Measurements from ENCODE around the gene RABGGTB. TPM values are rescaled to one million over a fixed set of nuclear protein-coding genes. Genes with fewer than 3 reads are reported as not detected.
"Not testable (repeated sequence)": the region's sequence is repeated elsewhere in the genome, so short reads cannot be mapped to it uniquely, and the experiment has no call there.

Gene RABGGTB
- polyA plus RNA-seq, 1 experiment, result 122 TPM

DNA sequence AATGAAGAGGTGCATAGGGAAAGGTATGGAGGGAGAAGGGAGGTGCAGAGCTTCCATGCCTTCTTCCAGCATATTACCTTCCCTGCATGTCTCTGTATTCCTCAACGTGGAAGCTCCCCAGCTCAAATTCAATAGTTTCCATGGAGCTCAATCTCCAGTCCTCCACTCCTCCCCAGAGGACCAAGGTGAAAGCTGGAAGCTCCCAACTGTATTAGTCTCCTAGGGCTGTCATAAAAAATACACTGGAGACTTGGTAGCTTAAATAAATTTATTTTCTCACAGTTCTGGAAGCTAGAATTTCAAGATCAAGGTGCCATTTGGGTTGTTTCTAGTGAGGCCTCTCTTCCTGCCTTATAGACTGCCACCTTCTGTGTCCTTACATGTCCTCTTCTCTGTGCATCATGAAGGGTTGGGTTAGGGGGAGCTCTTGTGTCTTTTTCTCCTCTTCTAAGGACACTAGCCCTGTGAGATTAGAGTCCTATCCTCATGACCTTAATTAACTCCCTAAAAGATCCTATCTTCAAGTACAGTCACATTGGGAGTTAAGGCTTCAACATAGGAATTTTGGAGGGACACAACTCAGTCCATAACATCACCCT lies 21.9 kb upstream of the RABGGTB start:
- DNase-seq (ENCODE audit: low read depth, low spot score), result no peak
- TF ChIP-seq, protein P1, sequence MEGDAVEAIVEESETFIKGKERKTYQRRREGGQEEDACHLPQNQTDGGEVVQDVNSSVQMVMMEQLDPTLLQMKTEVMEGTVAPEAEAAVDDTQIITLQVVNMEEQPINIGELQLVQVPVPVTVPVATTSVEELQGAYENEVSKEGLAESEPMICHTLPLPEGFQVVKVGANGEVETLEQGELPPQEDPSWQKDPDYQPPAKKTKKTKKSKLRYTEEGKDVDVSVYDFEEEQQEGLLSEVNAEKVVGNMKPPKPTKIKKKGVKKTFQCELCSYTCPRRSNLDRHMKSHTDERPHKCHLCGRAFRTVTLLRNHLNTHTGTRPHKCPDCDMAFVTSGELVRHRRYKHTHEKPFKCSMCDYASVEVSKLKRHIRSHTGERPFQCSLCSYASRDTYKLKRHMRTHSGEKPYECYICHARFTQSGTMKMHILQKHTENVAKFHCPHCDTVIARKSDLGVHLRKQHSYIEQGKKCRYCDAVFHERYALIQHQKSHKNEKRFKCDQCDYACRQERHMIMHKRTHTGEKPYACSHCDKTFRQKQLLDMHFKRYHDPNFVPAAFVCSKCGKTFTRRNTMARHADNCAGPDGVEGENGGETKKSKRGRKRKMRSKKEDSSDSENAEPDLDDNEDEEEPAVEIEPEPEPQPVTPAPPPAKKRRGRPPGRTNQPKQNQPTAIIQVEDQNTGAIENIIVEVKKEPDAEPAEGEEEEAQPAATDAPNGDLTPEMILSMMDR (IDR thresholded peaks at IDR 0.05; ENCODE audit: low read depth, low read length), result no peak
- Histone ChIP-seq H3K4me3 (ENCODE audit: low read depth, low read length) (no peak overlapping the region), H3K9me3 (ENCODE audit: control insufficient read depth, insufficient read depth, low read length) (no peaks in the 10 kb centered on the region), H3K27me3 (ENCODE audit: control insufficient read depth, insufficient read depth, low read length) (no peaks in the 10 kb centered on the region), H3K27ac (ENCODE audit: low read depth, low read length) (no peak overlapping the region)
- CTCF ChIA-PET, result no interaction called here
- POLR2A ChIA-PET, result interaction anchor here (1.0 kb wide), 1 partner anchor 22 kb away, joined by 3 read pairs; the partner anchor contains the start of gene RABGGTB

DNA sequence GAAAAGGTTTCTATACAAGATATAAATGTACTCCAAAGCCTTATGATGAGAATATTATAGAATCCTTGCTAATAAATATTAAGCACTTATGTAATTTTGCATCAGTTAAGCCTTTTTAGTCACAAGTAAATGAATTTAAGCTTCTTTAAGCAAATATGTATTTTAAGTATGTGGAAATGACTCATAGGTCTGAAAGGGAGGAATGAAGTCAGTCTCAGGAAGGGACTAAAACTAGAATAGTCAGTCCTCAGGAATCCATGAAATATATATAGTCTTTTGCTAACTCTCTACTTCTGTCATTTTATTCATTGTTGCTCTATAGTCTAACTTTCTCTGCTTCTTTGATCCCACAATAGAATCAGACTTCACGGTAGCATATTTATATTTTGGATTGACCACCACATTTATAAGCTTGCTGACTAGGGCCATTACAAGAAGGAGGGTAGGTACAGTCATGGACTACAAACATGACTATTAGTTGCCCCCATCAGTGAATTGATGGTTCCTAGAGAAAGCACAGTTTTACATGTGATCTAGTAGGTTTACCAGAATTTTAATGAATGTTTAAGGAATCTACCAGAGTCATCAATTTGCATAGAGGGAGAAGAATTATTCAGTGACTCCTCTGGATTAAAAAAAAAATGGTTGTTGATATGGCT lies 20.2 kb upstream of the RABGGTB start:
- DNase-seq (ENCODE audit: low read depth, low spot score), result peak; percentile 51
- Histone ChIP-seq H3K9me3 (ENCODE audit: control insufficient read depth, insufficient read depth, low read length) (no peaks in the 10 kb centered on the region), H3K27me3 (ENCODE audit: control insufficient read depth, insufficient read depth, low read length) (no peaks in the 10 kb centered on the region), H3K4me3 (ENCODE audit: low read depth, low read length) (no peak overlapping the region), H3K27ac (ENCODE audit: low read depth, low read length) (peak overlapping the region; percentile 42)
- TF ChIP-seq, protein P1 (IDR thresholded peaks at IDR 0.05; ENCODE audit: low read depth, low read length), result no peak
- ChIA-PET POLR2A (interaction anchor here (1.3 kb wide), 1 partner anchor 20 kb away, joined by 12 read pairs; the partner anchor contains the start of gene RABGGTB), CTCF (no interaction called here)

DNA sequence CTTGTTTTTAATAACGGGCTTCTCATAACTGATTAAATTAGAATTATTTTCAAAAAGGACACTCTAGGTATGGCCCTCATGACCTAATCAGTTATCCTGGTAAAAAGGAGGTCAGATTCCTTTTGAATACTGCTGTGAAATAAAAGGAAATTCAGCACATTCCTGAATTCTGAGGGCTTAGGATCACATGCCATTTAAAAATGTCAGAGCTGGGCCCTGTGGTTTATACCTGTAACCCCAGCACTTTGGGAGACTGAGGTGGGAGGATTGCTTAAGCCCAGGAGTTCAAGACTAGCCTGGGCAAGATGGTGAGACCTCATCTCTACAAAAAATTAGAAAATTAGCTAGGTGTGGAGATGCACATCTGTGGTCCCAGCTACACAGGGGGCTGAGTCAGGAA lies 18.0 kb upstream of the RABGGTB start:
- H3K27me3 ChIP-seq (ENCODE audit: control insufficient read depth, insufficient read depth, low read length), result no peaks in the 10 kb centered on the region
- no peak overlapping the region for H3K27ac ChIP-seq (ENCODE audit: low read depth, low read length)
- no peak overlapping the region for H3K4me3 ChIP-seq (ENCODE audit: low read depth, low read length)
- ChIA-PET POLR2A (interaction anchor here (2.2 kb wide), 1 partner anchor 18 kb away, joined by 6 read pairs; the partner anchor contains the start of gene RABGGTB), CTCF (interaction anchor here (0.5 kb wide), 1 partner anchor 17 kb away, joined by 3 read pairs; no protein-coding TSS in a partner anchor)
- DNase-seq (ENCODE audit: low read depth, low spot score), result no peak
- H3K9me3 ChIP-seq (ENCODE audit: control insufficient read depth, insufficient read depth, low read length), result no peaks in the 10 kb centered on the region
- TF ChIP-seq, protein P1 (IDR thresholded peaks at IDR 0.05; ENCODE audit: low read depth, low read length), result no peak

DNA sequence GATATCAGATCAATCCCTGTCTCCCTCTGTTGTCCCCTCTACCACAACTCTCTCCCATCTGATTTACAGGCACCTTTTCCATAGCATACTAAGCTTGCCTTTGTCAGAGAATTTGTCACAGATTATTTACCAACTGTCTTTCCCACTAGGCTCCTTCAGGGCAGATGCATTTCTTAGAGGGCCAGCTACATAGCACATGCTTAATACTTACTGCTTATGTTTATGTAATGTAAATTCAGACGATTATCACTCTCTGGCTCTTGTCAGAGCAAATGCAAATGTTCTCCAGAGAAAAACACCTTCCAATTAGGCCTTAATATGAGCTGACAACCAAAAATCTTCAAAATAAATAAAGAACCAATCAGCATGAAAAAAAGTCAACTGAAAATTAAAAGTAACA lies 15.3 kb upstream of the RABGGTB start:
- Histone ChIP-seq H3K27ac (ENCODE audit: low read depth, low read length) (no peak overlapping the region), H3K4me3 (ENCODE audit: low read depth, low read length) (no peak overlapping the region), H3K9me3 (ENCODE audit: control insufficient read depth, insufficient read depth, low read length) (no peaks in the 10 kb centered on the region), H3K27me3 (ENCODE audit: control insufficient read depth, insufficient read depth, low read length) (no peaks in the 10 kb centered on the region)
- CTCF ChIA-PET, result no interaction called here
- POLR2A ChIA-PET, result no interaction called here
- no peak for DNase-seq (ENCODE audit: low read depth, low spot score)
- TF ChIP-seq, protein P1 (IDR thresholded peaks at IDR 0.05; ENCODE audit: low read depth, low read length), result no peak

DNA sequence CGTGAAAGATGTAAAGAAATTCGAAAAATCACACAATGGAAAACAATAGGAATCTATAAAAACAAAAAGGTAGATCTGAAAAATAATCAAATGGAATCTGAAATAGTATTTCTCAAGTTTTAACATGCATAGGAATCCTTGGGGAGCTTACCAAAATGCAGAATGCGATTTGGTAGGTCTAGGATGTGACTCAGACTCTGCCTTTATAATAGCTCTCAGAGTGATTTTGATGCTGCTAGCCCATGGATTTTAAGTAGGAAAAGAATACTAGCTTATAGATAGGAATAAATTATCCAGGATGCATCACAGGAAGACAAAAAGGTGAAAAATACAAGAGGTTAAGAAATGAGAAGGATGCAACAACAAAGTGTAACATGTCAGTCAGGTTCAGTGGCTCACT lies 14.1 kb upstream of the RABGGTB start:
- TF ChIP-seq, protein P1 (IDR thresholded peaks at IDR 0.05; ENCODE audit: low read depth, low read length), result no peak
- DNase-seq (ENCODE audit: low read depth, low spot score), result no peak
- no peak overlapping the region for H3K27ac ChIP-seq (ENCODE audit: low read depth, low read length)
- POLR2A ChIA-PET, result no interaction called here
- H3K9me3 ChIP-seq (ENCODE audit: control insufficient read depth, insufficient read depth, low read length), result no peaks in the 10 kb centered on the region
- no peaks in the 10 kb centered on the region for H3K27me3 ChIP-seq (ENCODE audit: control insufficient read depth, insufficient read depth, low read length)
- CTCF ChIA-PET, result no interaction called here
- H3K4me3 ChIP-seq (ENCODE audit: low read depth, low read length), result no peak overlapping the region

DNA sequence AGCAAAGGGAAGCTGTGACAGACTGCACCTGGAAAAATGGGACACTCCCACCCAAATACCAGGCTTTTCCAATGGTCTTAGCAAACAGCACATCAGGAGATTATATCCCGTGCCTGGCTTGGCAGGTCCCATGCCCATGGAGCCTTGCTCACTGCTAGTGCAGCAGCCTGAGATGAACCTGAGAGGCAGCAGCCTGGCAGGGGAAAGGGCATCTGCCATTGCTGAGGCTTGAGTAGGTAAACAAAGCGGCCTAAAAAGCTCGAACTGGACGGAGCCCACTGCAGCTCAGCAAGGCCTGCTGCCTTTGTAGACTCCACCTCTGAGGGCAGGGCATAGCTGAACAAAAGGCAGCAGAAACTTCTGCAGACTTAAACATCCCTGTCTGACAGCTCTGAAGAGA lies 8.2 kb upstream of the RABGGTB start:
- H3K4me3 ChIP-seq (ENCODE audit: low read depth, low read length); CTCF ChIA-PET; H3K27ac ChIP-seq (ENCODE audit: low read depth, low read length); H3K9me3 ChIP-seq (ENCODE audit: control insufficient read depth, insufficient read depth, low read length); POLR2A ChIA-PET; DNase-seq (ENCODE audit: low read depth, low spot score); H3K27me3 ChIP-seq (ENCODE audit: control insufficient read depth, insufficient read depth, low read length): not testable (repeated sequence)

DNA sequence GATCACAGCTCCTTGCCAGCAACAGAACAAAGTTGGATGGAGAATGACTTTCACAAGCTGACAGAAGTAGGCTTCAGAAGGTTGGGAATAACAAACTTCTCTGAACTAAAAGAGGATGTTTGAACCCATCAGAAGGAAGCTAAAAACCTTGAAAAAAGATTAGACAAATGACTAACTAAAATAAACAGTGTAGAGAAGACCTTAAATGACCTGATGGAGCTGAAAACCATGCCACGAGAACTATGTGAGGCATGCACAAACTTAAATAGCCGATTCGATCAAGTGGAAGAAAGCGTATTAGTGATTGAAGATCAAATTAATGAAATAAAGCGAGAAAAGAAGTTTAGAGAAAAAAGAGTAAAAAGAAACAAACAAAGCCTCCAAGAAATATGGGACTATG lies 7.4 kb upstream of the RABGGTB start:
- DNase-seq (ENCODE audit: low read depth, low spot score); H3K27ac ChIP-seq (ENCODE audit: low read depth, low read length); POLR2A ChIA-PET; H3K9me3 ChIP-seq (ENCODE audit: control insufficient read depth, insufficient read depth, low read length); H3K27me3 ChIP-seq (ENCODE audit: control insufficient read depth, insufficient read depth, low read length); H3K4me3 ChIP-seq (ENCODE audit: low read depth, low read length); CTCF ChIA-PET: not testable (repeated sequence)
